Kidney glomerular epithelial cell (primary cell): ENCODE measurements around the gene STIMATE.
A peak's percentile ranks its signal among the peaks of the same experiment; 100 is the strongest.

ENCODE experiments used
- DNase-seq: peaks from one replicate; lab custom pipeline; 2025; lab: John Stamatoyannopoulos, UW

STIMATE gene

DNA sequence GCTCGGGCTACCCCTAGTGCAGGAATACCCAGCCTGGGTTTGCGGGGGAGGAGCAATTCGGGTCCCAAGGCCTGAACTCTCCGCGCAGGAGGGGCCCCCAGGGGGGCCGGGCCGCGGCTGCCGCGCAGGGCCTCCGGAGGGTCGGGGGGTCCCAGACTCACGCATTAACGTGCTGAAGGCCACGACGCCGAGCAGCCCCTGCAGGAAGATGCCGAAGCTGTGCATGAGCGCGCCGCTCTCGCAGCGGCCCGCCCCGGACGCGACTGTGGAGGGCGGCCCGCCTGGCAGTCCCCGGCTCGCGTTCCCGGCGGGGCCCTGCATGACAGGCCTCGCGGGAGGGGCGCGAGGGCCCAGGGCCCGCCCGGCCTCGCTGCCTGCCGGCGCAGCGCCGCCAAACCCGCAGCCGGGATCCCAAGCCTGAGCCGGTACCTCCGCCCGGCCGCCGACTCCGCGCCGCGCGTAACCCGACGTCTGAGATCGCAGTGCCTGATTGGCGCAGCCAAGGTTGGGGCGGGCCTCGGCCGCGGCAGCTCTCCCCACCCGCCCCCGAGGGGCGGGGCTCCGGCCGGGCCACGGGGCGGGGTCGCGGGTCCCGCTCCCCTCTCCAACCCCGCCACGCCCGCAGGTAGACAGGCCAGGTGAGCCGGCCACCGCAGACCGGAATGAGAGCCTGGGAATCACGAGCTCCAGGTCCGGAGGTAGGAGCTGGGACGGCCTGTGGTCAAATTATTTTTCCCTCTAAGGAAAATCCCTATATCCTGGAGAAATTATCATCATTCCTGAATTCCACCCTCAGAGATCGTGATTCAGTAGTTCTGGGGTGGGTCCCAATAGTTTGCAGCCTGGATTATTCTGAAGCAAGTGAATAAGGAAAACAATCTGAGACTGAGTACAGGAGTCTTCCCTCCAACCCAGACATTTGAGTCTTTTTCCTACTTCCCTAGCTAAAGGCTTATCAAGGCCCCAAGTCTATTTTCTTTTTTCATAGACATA, at the start of gene STIMATE:
Gene STIMATE, minus strand, starts transcription at position 419 of the 993 bp plus-strand sequence. Its CDS starts 98 bp downstream, at position 321.
- peak; percentile 59 for DNase-seq

DNA sequence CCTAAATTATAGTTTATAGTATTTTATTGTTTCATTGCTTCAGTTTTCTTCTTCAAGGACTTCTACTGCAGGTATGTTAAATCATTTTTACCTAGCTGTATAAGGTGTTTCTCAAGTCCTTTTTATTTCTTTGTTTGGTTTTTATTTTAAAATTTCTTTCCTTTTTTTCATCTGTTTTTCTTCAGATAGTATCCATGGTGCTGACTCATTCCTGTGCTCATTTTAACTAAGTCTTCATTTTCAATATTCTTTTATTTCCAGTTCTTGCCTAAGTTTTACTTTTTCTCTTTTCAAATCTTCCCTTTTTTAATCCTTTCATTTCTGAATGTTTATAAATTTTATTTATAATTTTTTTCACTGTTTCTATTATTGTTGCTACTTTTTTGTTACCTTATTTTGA, 42.3 kb upstream of the STIMATE start:
- no peak for DNase-seq

- peak; percentile 49 for DNase-seq
These were observed 37.5 kb upstream of the STIMATE start for GRCh38 chr3:52934630-52935530.

- DNase-seq = no peak
These were observed 34.5 kb upstream of the STIMATE start for GRCh38 chr3:52931889-52932288.

DNA sequence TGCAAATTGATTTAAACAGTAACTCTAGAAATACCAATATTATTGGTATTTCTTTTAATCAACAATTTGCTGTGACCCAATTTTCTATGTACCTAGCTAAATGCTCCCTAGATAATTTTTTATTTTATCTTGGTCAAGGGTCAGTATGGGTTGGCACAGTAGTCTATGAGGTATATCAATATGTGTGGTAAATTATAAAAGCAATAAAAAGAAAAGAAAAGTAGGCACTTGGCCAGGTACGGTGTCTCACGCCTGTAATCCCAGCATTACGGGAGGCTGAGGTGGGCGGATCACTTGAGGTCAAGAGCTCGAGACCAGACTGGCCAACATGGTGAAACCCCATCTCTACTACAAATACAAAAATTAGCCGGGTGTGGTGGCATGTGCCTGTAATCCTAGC, 34.0 kb upstream of the STIMATE start:
- DNase-seq = no peak

DNA sequence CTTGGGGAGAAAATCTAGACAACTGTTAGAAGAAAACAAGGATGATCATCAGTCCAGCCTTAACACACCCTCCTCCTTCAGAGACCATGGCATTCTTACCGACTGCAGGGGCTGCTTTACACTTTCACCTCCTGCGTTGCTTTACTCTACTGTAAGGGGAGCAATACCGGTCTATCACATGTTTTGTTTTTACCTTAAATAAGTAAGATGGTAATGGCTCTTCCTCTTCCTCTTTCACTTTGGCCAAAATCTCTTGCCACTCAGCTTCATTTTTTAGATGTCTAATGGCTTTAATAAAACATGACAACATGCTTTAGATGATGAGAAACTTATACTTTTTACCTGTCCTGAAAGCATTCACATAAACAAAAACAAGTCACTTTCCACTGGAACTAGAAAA, 33.4 kb upstream of the STIMATE start:
- no peak for DNase-seq

- DNase-seq = no peak
These were observed 29.2 kb upstream of the STIMATE start for GRCh38 chr3:52926554-52926953.

- DNase-seq = no peak
These were observed 28.3 kb upstream of the STIMATE start for GRCh38 chr3:52925405-52926313.

- no peak for DNase-seq
These were observed 26.6 kb upstream of the STIMATE start for GRCh38 chr3:52923963-52924362.

GRCh38 chr3:52920841-52921240, 23.5 kb upstream of the STIMATE start:
- no peak for DNase-seq

DNA sequence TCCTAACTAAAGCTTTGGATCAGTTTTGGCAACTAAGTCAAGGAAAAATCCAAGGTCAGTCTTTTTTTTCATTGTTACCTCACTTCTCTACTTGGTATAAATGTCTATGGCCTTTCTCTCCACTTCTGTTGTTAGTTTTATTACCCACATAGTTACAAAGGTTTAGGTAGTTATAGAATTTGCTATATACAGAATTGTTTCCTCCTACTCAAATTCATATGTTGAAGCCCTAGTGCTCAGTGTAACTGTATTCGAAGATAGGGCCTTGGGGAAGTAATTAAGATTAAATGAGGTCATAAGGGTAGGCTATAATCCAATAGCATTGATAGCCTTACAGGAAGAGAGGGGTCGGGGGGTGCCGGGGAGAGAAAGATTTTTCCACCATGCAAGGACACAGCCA, 19.7 kb upstream of the STIMATE start:
- no peak for DNase-seq

DNA sequence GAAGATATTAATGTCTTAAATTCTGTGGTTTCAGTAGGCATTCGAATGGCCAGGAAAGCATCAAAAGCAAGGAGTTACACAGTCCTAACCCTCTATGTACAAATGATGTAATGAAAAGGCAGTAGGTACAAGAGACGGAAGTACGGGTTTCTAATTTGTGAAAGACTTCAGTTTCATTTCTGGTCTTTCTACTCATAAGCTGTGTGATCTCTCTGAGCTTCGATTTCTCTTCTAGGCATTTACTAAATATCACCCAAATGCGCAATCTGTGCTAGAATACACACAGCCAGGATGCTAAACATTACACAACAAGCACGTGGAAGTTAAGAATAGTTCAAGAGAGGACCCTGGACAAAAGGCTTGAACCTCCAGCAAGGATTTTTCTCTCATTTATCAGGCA, 17.9 kb upstream of the STIMATE start:
- no peak for DNase-seq

- no peak for DNase-seq
These were observed 15.8 kb upstream of the STIMATE start for GRCh38 chr3:52912885-52913731.

- DNase-seq = no peak
These were observed 13.5 kb upstream of the STIMATE start for GRCh38 chr3:52910823-52911222.

GRCh38 chr3:52907497-52907896, 10.1 kb upstream of the STIMATE start:
- DNase-seq = no peak

- no peak for DNase-seq
These were observed 7.2 kb upstream of the STIMATE start for GRCh38 chr3:52904552-52904951.

DNA sequence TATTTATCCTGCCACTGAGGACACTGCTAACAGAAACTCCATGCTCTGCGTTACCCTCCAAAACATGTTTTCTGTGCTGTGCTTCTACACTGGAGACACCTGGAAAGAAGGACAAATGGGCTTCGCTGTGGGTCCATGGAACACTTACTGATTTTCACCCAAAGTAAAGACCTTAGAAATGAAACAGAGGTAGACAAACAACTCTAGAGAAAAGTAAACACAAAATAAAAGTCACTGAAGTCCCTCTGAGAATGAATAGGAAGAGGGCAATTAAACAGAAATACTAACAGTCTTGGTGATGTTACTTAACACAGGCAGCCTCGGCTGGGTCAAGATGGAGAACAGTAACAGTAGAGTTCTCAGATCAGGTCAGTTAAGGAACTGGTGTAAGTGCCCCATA, 6.7 kb upstream of the STIMATE start:
- DNase-seq = no peak

- no peak for DNase-seq
These were observed 735 bp downstream of the STIMATE start for GRCh38 chr3:52896613-52897012.

DNA sequence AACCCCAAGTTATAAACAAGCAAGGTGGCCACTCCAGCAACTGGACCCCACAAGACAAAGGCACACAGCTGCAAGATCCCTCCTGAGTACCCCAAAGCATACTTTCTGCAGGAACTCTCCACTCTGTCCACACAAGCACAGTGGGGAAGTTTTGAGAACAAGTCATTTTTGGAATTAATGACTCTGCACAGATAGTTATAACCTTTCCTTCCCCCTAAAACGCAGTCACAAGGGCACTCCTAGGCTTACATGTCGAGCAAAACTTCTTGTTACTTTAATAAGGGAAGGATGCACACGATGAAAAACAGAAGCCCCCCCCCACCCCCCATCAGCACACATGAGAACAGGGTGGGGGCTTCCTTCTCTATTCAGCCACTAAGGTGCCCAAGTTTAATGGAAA, 1.2 kb downstream of the STIMATE start:
- no peak for DNase-seq

DNA sequence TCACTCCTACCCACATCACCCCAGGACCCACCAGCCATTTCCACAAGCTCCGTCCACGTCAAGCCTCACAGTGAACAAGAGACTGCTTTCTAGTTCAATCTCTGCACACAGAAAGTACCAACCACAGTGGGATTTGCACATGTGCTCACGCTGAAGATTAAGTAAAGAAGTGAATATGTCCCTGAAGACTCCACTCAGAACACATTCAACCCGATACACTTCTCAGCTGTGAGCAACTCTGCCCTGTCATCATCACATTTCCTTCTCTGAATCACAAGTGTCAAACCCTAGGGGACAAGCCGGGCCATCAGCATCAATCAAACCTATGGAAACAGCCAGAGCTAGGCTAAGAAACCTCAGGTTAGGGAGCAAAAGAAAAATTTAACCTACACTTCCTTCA, 1.9 kb downstream of the STIMATE start:
- no peak for DNase-seq

DNA sequence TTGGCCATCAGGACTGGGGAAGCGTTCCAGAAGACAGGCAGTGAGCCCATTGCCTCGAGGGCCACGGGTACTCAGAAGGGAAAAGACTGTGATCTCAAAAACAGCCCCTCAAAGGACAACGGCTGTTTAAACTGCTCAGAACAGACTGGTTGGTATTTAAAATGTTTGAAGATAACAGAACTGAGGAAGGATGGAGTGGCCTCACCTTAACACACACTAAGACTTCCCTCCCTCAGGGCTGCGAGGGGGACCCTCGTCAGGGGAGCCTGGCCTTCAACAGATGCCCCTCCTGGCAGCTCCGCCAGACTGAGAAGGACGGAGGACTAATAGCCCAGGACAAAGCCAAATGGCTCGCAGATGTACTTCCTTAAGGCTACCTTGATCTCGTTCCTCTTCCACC, 2.6 kb downstream of the STIMATE start:
- no peak for DNase-seq
